Keratinocyte (primary cell): ENCODE results near the gene NCKAP1. TPM values are rescaled to one million over a fixed set of nuclear protein-coding genes. Genes with fewer than 3 reads are reported as not detected.

Experiments
- DNase-seq: peaks from one replicate; pipeline ENCODE4 v3.0.0-alpha.2; 2011; ENCODE audit warnings: low read depth, missing footprints, low spot score
- FAIRE-seq: peaks from 2 replicates; lab custom pipeline; 2011; peaks lifted over from hg19 to GRCh38; lab: Jason Lieb, UNC
- H2AFZ ChIP-seq: 2 replicates; pipeline ENCODE4 v1.6.0; 2012; ENCODE audit warnings: low read length, control low read depth, inconsistent platforms; ENCODE audit not compliant: control insufficient read depth
- H3K27ac ChIP-seq: 2 replicates; pipeline ENCODE4 v1.5.1; 2011; ENCODE audit warnings: low read length; ENCODE audit not compliant: control insufficient read depth, insufficient read depth
- H3K27me3 ChIP-seq: 3 replicates; pipeline ENCODE4 v1.6.0; 2011; ENCODE audit warnings: low read length; ENCODE audit not compliant: control insufficient read depth, insufficient read depth; ENCODE audit errors: extremely low read depth
- H3K36me3 ChIP-seq, 2 experiments: 2 replicates in 1 of 2; 3 replicates in 1 of 2; pipeline ENCODE4 v1.5.1; 2011; ENCODE audit warnings: low read length in 2 of 2, mild to moderate bottlenecking in 1 of 2; ENCODE audit not compliant: control insufficient read depth in 2 of 2, insufficient read depth in 2 of 2; ENCODE audit errors: extremely low read depth in 1 of 2
- H3K4me1 ChIP-seq: 3 replicates; pipeline ENCODE4 v1.5.1; 2011; ENCODE audit warnings: low read length; ENCODE audit not compliant: control insufficient read depth, insufficient read depth; ENCODE audit errors: extremely low read depth
- H3K4me2 ChIP-seq: 3 replicates; pipeline ENCODE4 v1.6.0; 2011; ENCODE audit warnings: low read depth, low read length; ENCODE audit not compliant: control insufficient read depth, insufficient read depth; ENCODE audit errors: extremely low read depth
- H3K4me3 ChIP-seq, 3 experiments: fragments of 200-600 bp in 1 of 3; sonication (generic) in 1 of 3; 2 replicates in 2 of 3; 3 replicates in 1 of 3; pipeline ENCODE4 v1.5.1; 2011 to 2016; ENCODE audit warnings: low read length in 3 of 3, mild to moderate bottlenecking in 3 of 3, control low read depth in 2 of 3, inconsistent platforms in 1 of 3, low read depth in 1 of 3, mixed read lengths in 1 of 3, mixed run types in 1 of 3, moderate library complexity in 1 of 3; ENCODE audit not compliant: control insufficient read depth in 2 of 3, insufficient read depth in 2 of 3; ENCODE audit errors: extremely low read depth in 1 of 3
- H3K79me2 ChIP-seq: 2 replicates; pipeline ENCODE4 v1.6.0; 2012; ENCODE audit warnings: low read length; ENCODE audit not compliant: control insufficient read depth, insufficient read depth
- H3K9ac ChIP-seq: 3 replicates; pipeline ENCODE4 v1.6.0; 2011; ENCODE audit warnings: low read length; ENCODE audit not compliant: control insufficient read depth, insufficient read depth; ENCODE audit errors: extremely low read depth
- H3K9me1 ChIP-seq: 3 replicates; pipeline ENCODE4 v1.6.0; 2011; ENCODE audit warnings: low read length; ENCODE audit not compliant: control insufficient read depth, insufficient read depth; ENCODE audit errors: extremely low read depth
- H3K9me3 ChIP-seq: 2 replicates; pipeline ENCODE4 v1.5.1; 2012; ENCODE audit warnings: low read depth, low read length; ENCODE audit not compliant: control insufficient read depth
- H4K20me1 ChIP-seq: 3 replicates; pipeline ENCODE4 v1.6.0; 2011; ENCODE audit warnings: low read length; ENCODE audit not compliant: control insufficient read depth, insufficient read depth; ENCODE audit errors: extremely low read depth
- CTCF ChIP-seq, 3 experiments: IDR thresholded peaks in 1 of 3; conservative IDR thresholded peaks in 1 of 3; optimal IDR thresholded peaks in 1 of 3; 2 replicates in 2 of 3; 3 replicates in 1 of 3; pipeline versions ENCODE3 to v1.5.1; 2011; ENCODE audit warnings: low read length in 3 of 3, mild to moderate bottlenecking in 3 of 3, moderate library complexity in 2 of 3, control low read depth in 1 of 3, inconsistent platforms in 1 of 3; ENCODE audit not compliant: insufficient read depth in 2 of 3; ENCODE audit errors: extremely low read depth in 1 of 3
- EZH2 ChIP-seq: IDR thresholded peaks from one replicate; pipeline ENCODE4 v1.6.1; 2012; ENCODE audit warnings: inconsistent platforms, mild to moderate bottlenecking, low read length, moderate library complexity
- dilution Hi-C: fragments of 300-500 bp; cut with MboI; formaldehyde crosslinking; loops from one replicate; pipeline ENCODE4 v1.7.0; 2020; ENCODE audit warnings: low sequenced_read_pairs; ENCODE audit not compliant: extremely low pct_ligation_motif_present
- polyA plus RNA-seq, 5 experiments: library from polyadenylated mRNA; depleted of rRNA in 3 of 5; stranded (reverse) in 3 of 5; stranded (forward) in 1 of 5; unstranded in 1 of 5; fragments of >200 nt; gene quantifications; 1 replicate in 1 of 5; 2 replicates in 3 of 5; 3 replicates in 1 of 5; pipeline versions ENCODE4 v1.2.1 to v1.2.3, GENCODE V29; 2011 to 2012; ENCODE audit warnings: missing spikeins in 2 of 5, low read depth in 1 of 5, low replicate concordance in 1 of 5

The NCKAP1 gene
- polyA plus RNA-seq, 1 donor (not counting 4 experiments of a cell fraction or from before 2014, with no cell fraction given), result 207 TPM

GRCh38 chr2:183010112-183010511 lies 28.1 kb downstream of the NCKAP1 start:
- Histone ChIP-seq H3K9ac (no peak overlapping the region), H3K9me1 (peaks cover 2% of the 10 kb centered on the region), H3K27me3 (no peaks in the 10 kb centered on the region), H3K4me1 (peaks cover 6% of the 10 kb centered on the region), H3K27ac (no peak overlapping the region), H3K36me3 (peaks cover 0 to 7% of the 10 kb centered on the region in 2 experiments), H4K20me1 (peaks cover 37% of the 10 kb centered on the region), H3K9me3 (no peaks in the 10 kb centered on the region), H3K79me2 (peaks cover 100% of the 10 kb centered on the region), H2AFZ (no peak overlapping the region), H3K4me3 (no peak overlapping the region), H3K4me2 (no peak overlapping the region)
- dilution Hi-C loops, result no loop called here
- TF ChIP-seq CTCF (optimal IDR thresholded peaks at IDR 0.05 in 1 of 3, IDR thresholded peaks at IDR 0.05 in 1 of 3, conservative IDR thresholded peaks at IDR 0.05 in 1 of 3; ENCODE audit: extremely low read depth in 1 of 3, insufficient read depth in 2 of 3, low read length in 3 of 3), result no peak
- TF ChIP-seq EZH2, result no peak
- no peak for FAIRE-seq
- DNase-seq, result no peak

- DNase-seq, result no peak
- Histone ChIP-seq H3K4me3 (no peak overlapping the region), H3K9ac (no peak overlapping the region), H3K4me1 (peaks cover 6% of the 10 kb centered on the region), H3K79me2 (peaks cover 100% of the 10 kb centered on the region), H3K9me1 (no peaks in the 10 kb centered on the region), H3K4me2 (no peak overlapping the region), H2AFZ (no peak overlapping the region), H3K36me3 (peaks cover 0 to 4% of the 10 kb centered on the region in 2 experiments), H3K9me3 (no peaks in the 10 kb centered on the region), H4K20me1 (peaks cover 37% of the 10 kb centered on the region), H3K27me3 (no peaks in the 10 kb centered on the region), H3K27ac (no peak overlapping the region)
- no peak for TF ChIP-seq EZH2
- no peak for TF ChIP-seq CTCF (optimal IDR thresholded peaks at IDR 0.05 in 1 of 3, IDR thresholded peaks at IDR 0.05 in 1 of 3, conservative IDR thresholded peaks at IDR 0.05 in 1 of 3; ENCODE audit: extremely low read depth in 1 of 3, insufficient read depth in 2 of 3, low read length in 3 of 3)
- FAIRE-seq, result no peak
- dilution Hi-C loops, result no loop called here
Observed at GRCh38 chr2:183009249-183009899, 28.9 kb downstream of the NCKAP1 start.
